ENCODE results near the gene RBM48. TPM values are rescaled to one million over a fixed set of nuclear protein-coding genes. Genes with fewer than 3 reads are reported as not detected.

RBM48 gene
- total and polyA plus RNA-seq, 10 donors = 6.6 to 28.3 (median 18.8) TPM

DNA sequence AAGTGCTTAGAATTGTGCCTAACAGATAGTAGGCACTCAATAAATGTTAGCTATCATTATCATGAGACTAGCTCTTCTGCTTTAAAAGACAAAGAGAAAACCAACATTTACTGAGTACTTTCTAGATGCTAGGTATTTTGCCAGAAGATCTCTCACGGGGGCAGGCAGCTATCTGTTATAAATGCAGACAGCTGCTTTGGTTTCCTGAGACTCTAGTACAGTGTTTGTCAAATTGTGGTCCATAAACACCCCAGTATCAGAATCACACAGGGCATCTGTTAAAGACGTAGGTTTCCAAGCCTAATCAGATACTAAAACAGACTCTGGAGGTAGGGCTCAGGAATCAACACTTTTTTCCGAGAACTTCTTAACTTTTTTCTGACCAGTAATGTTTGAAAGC, 47.7 kb downstream of the RBM48 start:
- Histone ChIP-seq H3K36me3 (peaks cover 4 to 100% (median 83%) of the 10 kb centered on the region in 6 donors), H3K4me3 (no peak overlapping the region), H3K9me3 (no peaks in the 10 kb centered on the region), H3K4me1 (no peaks in the 10 kb centered on the region), H3K27ac (no peak overlapping the region), H3K27me3 (replicated peaks in 1 of 7) (no peaks in the 10 kb centered on the region)
- TF ChIP-seq POLR2A (IDR thresholded peaks at IDR 0.05) = no peak
- no peak for TF ChIP-seq POLR2AphosphoS5 (IDR thresholded peaks at IDR 0.05)
- TF ChIP-seq, protein P1, sequence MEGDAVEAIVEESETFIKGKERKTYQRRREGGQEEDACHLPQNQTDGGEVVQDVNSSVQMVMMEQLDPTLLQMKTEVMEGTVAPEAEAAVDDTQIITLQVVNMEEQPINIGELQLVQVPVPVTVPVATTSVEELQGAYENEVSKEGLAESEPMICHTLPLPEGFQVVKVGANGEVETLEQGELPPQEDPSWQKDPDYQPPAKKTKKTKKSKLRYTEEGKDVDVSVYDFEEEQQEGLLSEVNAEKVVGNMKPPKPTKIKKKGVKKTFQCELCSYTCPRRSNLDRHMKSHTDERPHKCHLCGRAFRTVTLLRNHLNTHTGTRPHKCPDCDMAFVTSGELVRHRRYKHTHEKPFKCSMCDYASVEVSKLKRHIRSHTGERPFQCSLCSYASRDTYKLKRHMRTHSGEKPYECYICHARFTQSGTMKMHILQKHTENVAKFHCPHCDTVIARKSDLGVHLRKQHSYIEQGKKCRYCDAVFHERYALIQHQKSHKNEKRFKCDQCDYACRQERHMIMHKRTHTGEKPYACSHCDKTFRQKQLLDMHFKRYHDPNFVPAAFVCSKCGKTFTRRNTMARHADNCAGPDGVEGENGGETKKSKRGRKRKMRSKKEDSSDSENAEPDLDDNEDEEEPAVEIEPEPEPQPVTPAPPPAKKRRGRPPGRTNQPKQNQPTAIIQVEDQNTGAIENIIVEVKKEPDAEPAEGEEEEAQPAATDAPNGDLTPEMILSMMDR (IDR thresholded peaks at IDR 0.05 in 8 of 11, conservative IDR thresholded peaks at IDR 0.05 in 3 of 11) = no peak
- 91 to 95% (median 94%) methylated on average over 3 of the region's 3 CpGs for WGBS, 5 donors
- intact Hi-C loops (cut with DNase I; ENCODE audit: low total_unique reads) = no loop called here
- DNase-seq = no peak

DNA sequence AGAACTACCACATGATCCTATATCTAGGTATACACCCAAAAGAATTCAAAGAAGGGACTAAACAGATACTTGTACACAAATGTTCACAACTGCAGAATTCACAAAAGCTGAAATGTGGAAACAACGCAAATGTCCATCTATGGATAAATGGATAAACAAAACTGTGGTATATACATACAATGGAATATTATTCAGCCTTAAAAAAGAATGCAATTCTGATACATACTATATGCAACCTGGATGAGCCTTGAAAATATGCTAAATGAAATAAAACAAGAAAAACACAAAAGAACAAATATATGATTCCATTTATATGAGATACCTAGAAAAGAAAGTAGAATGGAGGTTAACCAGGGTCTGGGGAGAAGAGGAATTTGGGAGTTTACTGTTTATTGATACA, 54.4 kb downstream of the RBM48 start:
- DNase-seq = no peak
- WGBS, 5 donors = 92 to 100% (median 98%) methylated on average over 1 of the region's 1 CpG
- intact Hi-C loops (cut with DNase I; ENCODE audit: low total_unique reads) = no loop called here
- Histone ChIP-seq H3K4me3 (no peak overlapping the region), H3K4me1 (peaks cover 15 to 53% (median 36%) of the 10 kb centered on the region in 6 donors), H3K9me3 (no peaks in the 10 kb centered on the region), H3K27ac (no peak overlapping the region), H3K27me3 (replicated peaks in 1 of 7) (no peaks in the 10 kb centered on the region), H3K36me3 (peaks cover 4 to 37% (median 31%) of the 10 kb centered on the region in 6 donors)
- no peak for TF ChIP-seq POLR2AphosphoS5 (IDR thresholded peaks at IDR 0.05)
- TF ChIP-seq, protein P1 (IDR thresholded peaks at IDR 0.05 in 8 of 11, conservative IDR thresholded peaks at IDR 0.05 in 3 of 11) = no peak
- no peak for TF ChIP-seq POLR2A (IDR thresholded peaks at IDR 0.05)

DNA sequence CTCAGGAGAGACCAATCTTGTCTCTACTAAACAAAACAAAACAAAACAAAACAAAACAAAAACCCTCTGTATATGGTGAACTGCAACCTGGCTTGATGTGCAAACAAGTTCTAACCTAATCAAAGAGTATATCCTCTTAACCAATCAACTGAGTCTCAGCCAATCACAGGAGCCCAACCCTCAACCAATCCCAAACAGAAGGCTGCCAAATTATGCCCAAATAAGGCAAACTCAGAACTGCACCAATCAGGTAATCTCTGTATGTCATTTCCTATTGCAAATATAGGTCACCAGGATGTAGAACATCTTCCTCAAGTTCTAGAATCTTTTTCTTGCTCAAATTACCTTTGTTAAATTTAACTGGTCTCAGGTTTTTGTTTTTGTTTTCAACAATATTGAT, 56.4 kb downstream of the RBM48 start:
- H3K36me3 ChIP-seq = peaks cover 0 to 17% (median 12%) of the 10 kb centered on the region in 6 donors
- no peaks in the 10 kb centered on the region for H3K27me3 ChIP-seq (replicated peaks in 1 of 7)
- H3K4me1 ChIP-seq = peaks cover 27 to 71% (median 51%) of the 10 kb centered on the region in 6 donors
- H3K27ac ChIP-seq = no peak overlapping the region
- no peak for DNase-seq
- no peaks in the 10 kb centered on the region for H3K9me3 ChIP-seq
- no peak overlapping the region for H3K4me3 ChIP-seq
- intact Hi-C loops (cut with DNase I; ENCODE audit: low total_unique reads) = no loop called here
- no peak for TF ChIP-seq POLR2A (IDR thresholded peaks at IDR 0.05)
- TF ChIP-seq, protein P1 (IDR thresholded peaks at IDR 0.05 in 8 of 11, conservative IDR thresholded peaks at IDR 0.05 in 3 of 11) = no peak
- no peak for TF ChIP-seq POLR2AphosphoS5 (IDR thresholded peaks at IDR 0.05)

DNA sequence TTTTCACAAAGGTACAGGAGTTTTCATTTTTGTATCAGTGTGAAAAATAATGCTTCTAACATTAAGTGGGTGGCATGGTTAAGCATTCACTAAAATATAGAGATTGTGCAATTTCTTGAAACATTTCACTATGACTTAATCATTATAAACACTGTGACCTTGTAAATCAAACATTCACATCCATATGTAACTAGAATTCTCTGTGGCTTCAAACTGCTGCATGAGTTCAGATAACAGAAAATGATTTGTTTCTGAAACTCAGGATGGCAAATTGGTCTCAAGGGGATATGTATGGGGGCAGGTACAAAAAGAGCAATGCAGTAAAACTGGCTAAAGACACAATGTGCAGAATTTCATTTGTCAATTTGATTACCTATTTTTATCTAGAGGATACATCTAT, 57.8 kb downstream of the RBM48 start:
- no peaks in the 10 kb centered on the region for H3K27me3 ChIP-seq (replicated peaks in 1 of 7)
- intact Hi-C loops (cut with DNase I; ENCODE audit: low total_unique reads) = no loop called here
- peaks cover 0 to 4% (median under 1%) of the 10 kb centered on the region in 6 donors for H3K36me3 ChIP-seq
- peaks cover 31 to 80% (median 61%) of the 10 kb centered on the region in 6 donors for H3K4me1 ChIP-seq
- no peaks in the 10 kb centered on the region for H3K9me3 ChIP-seq
- no peak overlapping the region for H3K4me3 ChIP-seq
- DNase-seq = no peak
- H3K27ac ChIP-seq = no peak overlapping the region
- TF ChIP-seq, protein P1 (IDR thresholded peaks at IDR 0.05 in 8 of 11, conservative IDR thresholded peaks at IDR 0.05 in 3 of 11) = no peak
- TF ChIP-seq POLR2A (IDR thresholded peaks at IDR 0.05) (no peak), POLR2AphosphoS5 (IDR thresholded peaks at IDR 0.05) (no peak)
